SHP77 (cell line): ENCODE data around the gene PIEZO2.
"Not testable (repeated sequence)": the region's sequence is repeated elsewhere in the genome, so short reads cannot be mapped to it uniquely, and the experiment has no call there.

ENCODE experiments used
- DNase-seq, 2 experiments: peaks; one replicate each; lab custom pipeline; 2025; lab: John Stamatoyannopoulos, UW

Gene PIEZO2

DNA sequence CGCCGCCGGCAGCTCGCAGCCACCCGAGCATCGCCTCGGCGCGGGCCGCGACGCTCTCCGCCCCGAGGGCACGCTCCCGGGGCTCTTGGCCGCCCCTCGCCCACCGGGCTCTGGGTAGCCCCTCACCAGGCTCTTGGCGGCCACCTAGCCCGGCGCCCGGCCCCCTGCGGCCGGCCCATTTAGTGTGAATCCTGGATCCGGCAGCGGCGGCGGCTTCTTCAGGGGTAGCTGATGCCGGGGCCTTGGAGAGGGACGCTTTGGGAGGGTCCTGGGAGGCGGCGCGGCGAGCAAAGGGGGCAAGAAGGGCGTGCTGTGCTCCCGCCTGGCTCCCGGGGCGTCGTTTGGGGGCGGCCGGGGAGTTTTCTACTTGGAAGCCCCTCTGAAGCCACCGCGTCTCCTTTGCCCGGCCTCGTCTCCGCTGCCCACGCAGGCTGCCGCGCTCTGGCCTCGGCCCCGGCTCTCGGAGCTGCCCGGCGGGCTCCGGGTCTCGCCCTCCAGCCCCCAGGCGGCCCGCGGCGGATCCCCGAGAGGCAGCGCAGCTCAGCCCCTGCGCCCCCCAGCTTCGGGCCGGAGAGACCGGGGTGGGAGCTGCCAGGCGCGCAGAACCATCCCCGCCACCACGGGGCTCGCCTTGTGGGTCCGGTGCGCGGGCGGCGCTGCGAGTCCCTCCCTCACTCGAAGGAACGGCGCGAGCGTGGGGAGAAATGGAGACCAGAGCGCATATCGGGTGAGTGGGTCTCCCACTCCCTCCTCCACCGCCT, 509 bp downstream of the PIEZO2 start:
- DNase-seq: no peak

DNA sequence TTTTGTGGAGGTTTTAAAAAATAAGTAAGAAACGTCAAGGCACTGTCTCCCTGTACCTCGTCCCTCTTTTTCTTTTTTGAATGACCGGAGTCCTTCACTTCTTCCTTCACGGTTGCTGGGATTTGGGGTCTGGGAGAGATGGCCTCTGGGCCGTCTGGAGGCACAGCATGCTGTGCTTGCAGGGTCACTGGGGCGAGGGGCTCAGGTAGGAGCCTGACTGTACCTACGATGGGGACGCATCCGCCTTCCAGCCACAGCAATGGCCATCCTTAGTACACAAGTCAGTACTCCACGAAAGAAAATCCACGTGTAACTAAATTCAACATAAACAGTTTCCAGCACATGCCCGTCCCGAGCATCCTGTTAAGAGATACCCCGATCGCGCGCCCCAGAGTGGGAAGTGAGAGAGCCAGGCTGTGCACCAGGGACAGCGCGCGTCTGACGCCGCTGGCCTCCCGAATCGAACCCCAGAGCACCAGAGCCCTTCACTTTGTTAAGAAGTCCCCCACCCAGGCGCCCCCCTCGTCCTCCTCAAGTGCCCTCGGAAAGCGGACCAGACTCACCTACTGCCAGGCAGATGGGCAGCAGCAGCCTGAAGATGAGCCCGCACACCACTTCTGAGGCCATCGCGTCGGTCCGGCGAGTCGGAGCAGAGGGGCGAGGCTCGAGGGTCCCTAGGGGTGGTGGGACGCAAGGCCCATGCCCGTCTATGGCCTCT, 1.2 kb downstream of the PIEZO2 start:
- DNase-seq: no peak

DNA sequence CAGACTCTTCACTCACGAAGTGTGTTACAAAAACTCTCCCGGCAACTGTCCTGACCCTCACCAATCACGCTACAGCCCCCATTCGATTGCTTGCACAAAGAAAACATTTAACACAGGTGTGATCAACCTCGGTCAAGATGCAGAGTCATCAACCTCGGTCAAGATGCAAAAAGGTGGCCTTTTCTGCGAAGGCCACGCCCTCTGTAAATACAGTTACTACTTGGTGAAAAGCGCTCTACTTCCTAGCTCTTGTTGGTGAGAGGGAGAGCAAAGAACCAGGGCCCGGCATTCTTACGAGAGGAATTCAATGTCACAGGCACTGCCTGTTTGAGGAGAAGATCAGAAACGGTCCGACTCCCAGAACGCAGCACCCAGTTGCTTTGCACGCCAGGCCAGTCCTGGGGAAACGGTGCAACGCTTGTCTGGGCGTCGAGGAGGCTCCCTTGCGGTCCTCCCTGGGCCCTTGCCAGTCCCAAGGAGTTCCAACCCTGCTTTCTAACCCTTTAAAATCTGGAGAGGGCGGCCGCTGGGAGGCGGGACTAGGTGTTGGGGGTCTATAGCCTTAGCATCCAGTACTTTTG, 1.9 kb downstream of the PIEZO2 start:
- DNase-seq: no peak

DNA sequence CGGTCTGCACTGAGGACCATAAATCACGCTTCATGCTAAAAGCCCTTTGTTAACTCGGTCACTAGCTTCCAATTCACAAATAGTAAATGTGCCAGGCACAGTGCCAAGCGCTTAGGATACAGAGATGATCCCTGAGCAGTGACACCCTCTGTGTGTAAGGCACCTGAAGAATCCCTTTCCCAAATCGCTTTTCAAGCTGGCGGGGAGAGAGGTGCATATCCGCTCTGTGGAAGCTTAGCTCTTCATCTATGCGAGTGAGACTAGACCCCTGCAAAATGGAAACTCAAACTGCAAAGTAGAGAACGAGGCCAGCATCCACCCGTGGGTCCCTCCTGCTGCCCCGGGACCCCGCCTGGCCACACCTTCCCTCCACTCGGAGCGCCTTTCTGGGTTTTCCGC, 2.4 kb downstream of the PIEZO2 start:
- DNase-seq: no peak

DNA sequence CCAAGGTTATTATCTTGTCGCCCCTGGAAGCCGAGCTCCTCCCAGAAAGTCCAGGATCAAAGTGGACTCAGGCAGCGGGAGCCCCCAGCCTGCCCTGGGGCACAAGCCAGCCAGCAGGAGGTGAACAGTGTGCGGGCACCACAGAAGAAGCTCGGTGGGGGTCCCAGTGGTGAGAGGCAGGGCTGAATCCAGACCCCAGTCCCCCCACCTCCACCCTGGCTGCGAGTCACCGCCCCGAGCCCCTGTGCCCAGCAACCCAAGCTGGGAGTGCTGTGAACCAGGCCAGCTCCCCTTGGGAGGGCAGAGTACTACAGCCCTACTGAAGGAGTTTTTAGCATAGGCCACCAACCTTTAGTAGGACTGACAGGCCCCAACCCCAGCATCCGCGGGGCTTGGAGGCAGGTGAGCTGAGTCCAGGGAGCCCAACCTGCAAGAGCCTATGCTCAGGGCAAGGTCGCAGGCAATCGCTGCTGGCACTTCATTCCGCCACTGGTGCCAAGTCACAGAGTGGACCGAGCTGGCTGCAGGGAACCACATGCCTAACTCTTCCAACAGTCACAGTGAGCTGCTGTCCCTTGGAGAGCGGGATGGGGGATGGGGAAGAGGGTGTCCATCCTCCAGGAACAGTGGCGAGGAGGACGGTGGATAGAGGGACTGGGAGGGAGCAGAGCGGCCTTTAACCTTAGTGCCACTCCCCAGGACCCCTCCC, 3.0 kb downstream of the PIEZO2 start:
- DNase-seq: no peak

DNA sequence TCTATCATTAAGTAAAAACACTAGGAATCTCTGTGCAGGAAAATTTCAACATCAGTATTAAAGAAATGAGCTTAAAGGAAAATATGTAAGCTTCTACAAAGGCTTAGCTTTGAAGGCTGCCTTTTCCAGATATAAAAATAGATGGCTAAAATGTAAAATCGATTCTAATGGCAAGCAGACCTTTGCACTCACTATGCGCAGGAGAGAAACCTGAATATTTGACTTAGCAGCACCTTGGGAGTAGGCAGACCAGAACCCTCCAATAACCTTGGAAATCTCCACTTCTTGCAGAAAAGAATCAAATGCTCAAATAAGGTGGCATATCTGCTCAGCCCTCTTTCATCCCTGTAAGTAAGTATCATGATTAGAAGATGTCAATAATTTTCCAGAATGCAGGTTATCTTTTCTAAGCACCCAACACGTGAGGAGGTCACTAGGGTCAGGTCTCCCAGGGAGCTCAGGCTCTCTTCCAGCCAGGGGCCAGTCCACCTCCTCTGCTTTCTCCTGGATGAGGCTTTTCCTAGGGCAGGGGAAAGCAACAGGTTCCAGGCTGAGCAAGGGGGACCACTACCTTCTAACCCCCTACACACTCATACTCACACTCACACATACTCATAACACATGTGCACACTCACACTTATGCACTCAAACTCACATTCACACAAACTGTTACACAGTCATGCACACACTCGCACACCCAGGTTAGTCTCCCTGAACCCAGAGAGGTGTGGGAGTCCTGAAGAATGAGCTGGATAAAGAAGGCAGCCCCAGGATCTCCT, 3.8 kb downstream of the PIEZO2 start:
- no peak for DNase-seq

DNA sequence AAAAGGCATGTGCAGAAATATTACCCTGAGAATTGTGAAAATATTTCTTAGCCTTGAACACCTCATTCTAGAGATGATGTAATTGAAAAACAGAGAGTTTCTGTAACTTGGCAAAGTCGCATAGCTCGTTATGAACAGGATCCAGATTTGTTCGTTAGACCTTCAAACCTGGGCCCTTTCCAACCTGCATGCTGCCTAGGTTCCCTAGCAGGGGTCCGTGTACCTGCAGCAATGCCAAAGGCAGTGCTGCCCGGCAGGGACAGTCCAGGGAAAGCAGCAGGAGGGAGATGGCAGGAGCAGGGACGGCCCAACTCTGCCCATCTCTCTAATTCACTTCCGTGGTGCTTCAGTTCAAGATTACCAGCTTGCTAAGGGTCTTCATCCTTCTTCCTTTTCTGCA, 12.0 kb downstream of the PIEZO2 start:
- DNase-seq: no peak

DNA sequence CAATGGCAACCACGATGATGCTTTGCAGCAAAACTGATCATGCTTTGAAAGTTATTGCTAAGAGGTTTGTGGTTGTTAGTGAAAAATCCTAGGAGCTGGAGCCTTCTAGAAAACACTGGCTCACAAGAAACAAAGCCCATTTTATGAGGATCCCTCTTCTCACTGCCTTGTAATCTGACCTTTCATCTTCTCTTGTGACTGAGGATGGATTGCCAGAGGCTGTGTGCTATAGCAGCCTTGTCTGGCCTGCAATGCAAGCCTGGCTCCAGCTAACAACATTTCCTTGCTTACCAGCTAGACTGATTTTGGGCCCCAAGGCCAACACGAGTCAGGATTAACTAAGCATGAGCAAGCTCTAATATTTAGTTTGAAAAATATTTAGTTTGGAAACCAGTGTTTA, 13.1 kb downstream of the PIEZO2 start:
- DNase-seq: no peak

DNA sequence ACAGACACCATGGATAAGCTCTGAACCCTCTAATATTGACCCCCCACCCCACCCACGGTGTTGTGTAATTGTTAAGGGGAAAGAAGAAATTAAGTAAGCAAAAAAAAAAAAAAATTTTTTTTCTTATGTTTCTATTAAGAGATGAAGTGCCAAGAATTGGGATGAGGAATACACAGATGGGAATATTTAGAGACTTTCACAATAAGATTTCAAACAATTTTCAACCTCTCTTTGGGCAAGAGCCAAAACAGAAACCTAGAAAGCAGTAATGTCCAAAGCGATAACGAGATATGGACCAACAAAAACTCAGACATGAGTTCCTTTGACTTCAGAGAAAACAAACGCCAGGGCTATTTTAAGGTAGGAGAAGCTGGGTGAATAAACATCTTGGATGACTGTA, 14.4 kb downstream of the PIEZO2 start:
- no peak for DNase-seq

DNA sequence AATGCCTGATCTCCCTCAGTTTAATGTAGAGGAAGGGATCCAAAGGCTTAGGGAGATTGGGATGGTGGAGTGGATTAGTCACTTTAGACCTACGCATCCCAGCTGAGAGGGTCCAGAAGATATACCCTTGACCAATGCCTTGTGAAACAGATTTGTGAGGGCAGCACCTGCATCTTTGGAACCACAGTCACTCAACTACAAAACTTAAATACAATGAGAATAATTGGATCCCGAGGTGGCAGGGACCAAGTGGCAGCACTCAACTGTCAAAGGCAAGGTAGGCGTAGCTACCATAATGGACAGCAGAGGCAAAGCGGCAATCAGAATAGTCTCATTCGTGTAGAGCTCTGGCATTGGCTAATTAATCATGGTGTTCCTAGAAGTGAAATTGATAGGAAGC, 20.3 kb downstream of the PIEZO2 start:
- DNase-seq: not testable (repeated sequence)

DNA sequence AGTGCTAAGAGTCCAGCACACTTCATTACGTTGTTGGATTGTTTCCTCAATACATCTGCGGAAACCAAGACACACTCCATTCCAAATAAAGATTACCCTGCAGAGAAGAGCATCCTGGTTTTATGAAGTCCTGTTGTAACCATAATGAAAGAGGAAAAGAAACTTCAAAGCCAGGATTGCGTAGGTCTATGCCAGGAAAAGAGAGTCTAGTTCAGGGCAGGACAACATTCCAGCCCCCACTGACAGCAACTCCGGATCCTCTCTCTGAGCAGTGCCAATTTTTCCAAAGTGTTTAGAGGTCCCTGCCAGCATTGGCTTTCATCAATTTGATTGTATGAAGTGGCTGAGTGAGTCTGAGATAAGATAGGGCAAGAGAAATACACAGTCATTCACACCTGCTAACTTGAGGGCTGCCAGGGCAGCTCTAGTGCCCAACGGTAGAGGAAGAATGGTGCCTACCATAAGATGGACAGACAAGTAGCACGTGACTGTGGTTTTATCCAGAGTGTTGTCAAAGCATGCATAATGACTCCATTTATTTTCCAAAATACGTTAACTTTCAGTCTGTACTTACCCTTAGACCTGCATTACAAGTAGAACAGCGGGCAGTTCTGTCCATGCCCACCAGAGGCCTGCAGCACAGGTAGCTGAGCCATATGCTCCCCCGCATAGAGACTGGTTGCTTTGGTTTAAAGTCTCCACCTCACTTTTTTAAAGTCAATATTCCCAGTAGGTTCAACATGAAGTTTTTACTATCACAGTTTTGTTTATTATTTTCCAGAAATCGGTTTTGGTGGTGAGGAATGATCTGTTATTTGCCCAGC, 23.7 kb downstream of the PIEZO2 start:
- DNase-seq: no peak

DNA sequence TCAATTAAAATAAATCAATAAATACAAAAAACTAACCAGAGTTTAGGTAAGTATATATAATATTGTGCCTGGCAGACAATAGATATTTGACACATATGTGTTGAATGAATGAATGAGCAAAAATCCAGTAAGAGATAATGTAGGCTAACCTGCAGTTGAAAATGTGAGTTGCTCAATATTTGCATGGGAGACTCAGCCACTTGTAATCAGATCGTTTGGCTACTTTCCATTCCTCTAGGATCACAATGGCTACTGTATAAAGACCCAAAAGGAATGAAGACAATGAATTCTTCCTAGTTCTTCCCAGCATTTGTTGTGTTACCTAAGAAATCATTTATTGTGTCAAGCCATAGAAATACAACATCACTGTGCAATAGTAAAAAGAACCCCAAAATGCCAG, 25.3 kb downstream of the PIEZO2 start:
- no peak for DNase-seq

DNA sequence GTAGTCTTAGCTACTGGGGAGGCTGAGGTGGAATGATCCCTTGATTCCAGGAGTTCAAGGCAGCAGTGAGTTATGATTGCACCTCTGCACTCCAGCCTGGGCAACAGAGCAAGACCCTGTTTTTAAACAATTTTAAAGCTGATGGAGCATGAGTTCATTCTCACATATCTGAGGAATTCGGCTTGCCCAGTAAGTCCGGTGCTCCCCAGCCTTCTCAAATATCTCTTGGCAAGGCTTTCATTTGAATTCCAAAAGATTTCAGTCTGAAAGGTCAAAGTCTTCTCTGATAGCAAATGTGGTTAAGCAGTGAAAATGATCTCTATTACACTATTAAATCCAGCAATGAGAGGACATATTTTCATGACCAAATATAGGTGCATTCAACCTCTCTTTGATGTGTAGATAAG, 27.9 kb downstream of the PIEZO2 start:
- DNase-seq: no peak

DNA sequence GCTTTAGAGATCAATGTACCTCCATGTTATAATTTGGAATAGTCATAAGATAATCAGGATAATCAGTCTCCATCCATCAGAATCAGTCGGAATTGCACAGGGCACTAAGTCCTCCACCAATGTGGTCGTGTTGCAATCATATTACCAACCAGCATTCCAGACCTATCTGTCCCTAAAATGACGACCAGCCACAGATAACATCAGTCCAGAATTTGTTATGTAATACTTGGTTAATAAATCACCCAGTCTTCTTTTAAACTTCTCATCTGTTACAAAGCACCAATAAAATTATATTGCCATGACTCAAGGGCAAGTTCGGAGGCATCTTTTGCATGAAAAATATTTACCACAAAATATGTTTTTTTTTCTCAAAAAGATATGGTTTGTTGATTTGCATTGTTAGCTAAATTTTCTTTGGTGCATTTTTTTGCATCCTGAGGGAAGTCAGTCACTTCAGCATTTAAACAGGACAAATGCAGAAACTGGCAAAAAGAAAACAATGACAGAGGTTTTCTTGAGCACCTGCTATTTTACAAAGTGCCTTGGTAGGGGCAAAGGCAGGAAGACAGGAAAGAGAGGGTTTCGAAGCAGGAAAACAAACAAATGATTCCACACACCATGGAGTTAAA, 29.3 kb downstream of the PIEZO2 start:
- no peak for DNase-seq

DNA sequence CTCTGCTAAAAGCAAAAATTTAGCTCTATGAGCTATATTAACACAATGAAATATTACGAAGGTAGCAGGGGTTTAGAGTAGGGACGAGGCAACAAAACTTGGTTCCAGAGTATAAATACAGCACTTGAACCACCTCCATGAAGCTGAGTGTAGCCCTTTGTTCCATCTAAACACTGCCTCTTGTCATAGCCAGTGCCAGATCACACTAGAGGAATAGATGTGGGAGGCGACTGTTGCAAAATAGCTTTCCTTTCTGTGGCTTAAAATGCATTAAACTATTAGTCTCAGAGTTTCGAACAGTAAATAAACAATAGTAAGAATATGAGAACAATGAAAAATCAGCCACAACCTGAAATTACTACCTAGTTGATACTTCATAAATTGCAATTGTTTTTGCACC, 29.8 kb downstream of the PIEZO2 start:
- DNase-seq: no peak

DNA sequence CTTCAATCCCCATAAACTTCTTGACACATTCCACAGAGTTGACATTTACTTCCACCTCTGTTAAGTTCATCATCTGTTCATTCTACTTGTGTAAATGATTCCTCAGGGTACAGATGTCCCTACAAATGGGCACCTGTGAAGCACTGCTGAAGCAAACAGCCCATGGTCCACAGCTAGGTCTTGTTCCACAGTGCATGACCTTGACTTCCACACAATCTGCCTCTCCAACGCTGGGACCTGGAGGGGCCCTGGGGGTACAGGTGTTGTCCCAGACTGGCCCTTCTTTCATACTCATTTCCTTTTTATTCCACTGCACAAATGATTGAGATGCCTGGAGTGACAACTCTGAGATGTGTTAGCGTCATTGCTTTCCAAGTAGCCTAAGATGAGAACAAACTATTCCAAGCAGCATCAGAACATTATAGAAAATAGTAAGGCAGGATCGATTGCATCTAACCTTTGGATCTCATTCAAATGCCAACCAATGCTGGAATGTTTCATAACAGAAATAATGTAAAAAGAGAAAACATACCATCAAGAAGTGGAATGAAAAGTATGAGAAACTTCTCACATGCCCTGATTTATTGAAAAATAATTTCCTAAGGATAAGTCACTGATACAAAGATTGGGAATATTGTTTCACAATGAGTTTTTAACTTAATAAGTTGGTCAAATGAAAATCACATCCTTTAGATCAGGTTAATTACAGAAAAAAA, 31.2 kb downstream of the PIEZO2 start:
- DNase-seq: no peak

DNA sequence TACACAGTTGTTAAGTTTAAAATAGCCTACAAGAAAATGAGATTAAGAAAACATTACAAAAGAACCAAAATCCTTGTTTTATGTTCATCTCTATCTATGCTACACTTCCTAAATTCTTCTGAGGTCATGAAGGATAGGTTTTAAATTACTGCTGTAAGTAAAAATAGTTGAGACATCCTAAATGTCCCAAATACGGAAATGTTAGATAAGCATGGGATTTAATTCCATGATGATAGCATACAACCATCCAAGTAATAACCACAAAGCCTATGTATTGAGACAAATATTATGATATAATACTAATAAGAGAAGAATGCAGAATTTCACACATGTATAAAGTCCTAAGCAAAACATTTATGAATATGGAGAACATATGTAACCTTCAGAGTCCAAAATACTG, 34.1 kb downstream of the PIEZO2 start:
- DNase-seq: no peak

DNA sequence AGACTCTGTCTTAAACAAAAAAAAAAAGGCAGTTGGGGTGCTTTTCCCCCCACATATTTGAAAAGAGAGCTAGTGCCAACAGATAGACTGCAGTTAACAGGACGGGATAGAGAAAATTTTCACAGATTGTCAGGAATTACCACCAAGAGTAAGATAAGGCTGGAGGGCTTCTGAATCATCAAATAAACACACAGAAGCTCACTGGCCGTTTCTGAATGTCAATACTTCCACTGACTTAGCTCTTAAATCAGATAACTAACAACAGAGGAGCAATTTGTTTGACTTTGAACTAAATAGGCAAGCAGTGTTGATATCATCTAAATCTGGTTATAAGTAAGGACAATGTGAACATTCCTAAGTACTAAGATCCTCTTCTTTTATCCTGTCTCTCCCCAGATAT, 34.7 kb downstream of the PIEZO2 start:
- no peak for DNase-seq

DNA sequence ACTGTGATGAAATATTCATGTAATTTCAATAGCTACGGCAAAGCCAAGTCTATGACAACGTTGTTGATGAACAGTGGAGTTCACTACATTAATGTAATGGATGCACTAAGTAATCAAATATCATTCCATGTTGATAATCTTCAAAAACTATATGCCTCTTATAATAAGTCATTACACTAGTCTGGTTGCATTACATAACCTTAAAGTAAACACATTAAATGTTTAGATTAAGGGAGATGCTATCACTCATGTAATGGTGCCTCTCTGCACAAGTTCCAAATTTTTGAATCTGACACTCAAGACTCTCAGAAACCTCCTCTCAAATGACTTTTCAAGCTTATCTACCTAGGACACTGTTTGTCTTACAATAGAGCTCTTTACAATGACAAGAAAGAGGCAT, 35.4 kb downstream of the PIEZO2 start:
- DNase-seq: no peak

DNA sequence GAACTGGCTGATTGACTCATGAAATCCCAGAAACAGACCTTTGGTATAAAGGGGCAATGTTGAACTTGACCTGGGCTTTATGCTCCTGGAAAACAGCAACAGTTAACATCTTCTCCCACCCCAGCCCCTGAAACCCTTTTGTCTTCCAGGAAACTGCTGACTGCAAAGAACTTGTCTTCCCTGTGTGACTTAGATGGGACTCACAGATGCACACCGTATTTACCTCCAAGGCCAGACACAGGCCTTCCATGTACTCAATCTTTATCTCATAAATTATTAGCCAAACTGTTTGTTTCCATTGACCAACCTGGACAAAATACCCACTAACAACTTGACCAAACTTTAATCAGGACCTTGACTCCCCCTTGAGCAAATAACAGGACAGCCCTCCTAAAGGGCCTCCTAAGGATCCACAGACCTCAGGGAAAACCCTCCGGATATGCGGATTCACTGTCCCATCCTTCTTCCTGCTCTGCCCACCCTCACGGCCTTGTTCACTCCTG, 36.3 kb downstream of the PIEZO2 start:
- DNase-seq: no peak
